ENCODE data around the gene PVALEF.

- TF ChIP-seq CTCF (IDR thresholded peaks at IDR 0.05) (no peak), POLR2AphosphoS5 (IDR thresholded peaks at IDR 0.05) (no peak), POLR2A (IDR thresholded peaks at IDR 0.05) (no peak), EP300 (IDR thresholded peaks at IDR 0.05) (no peak)
Measured at GRCh38 chr17:81159611-81160265, 5.6 kb upstream of the PVALEF start.

Measured in gastroesophageal sphincter (tissue), 3 donors.